Dermis microvascular lymphatic vessel endothelial cell (primary cell): ENCODE results near the gene MED6. TPM values are rescaled to one million over a fixed set of nuclear protein-coding genes. Genes with fewer than 3 reads are reported as not detected.
A peak's percentile ranks its signal among the peaks of the same experiment; 100 is the strongest.

Experiments used
- DNase-seq, 2 donors: peaks; one replicate each; pipeline versions ENCODE4 v3.0.0 to v3.0.0-alpha.2; 2010; ENCODE audit warnings: low read depth in 2 of 2
- total RNA-seq: library from RNA; depleted of rRNA; stranded (reverse); fragments of >200 nt; gene quantifications from 2 replicates; pipeline ENCODE4 v1.2.1, GENCODE V29; 2014

Gene MED6
- total RNA-seq, 1 donor from 2014 or later: 17.7 TPM

GRCh38 chr14:70599345-70599744 is 1.1 kb downstream of the MED6 start:
- DNase-seq: no peak

- DNase-seq: no peak
These were observed 2.7 kb downstream of the MED6 start for GRCh38 chr14:70597731-70598130.

- no peak for DNase-seq
These were observed 4.8 kb downstream of the MED6 start for GRCh38 chr14:70595443-70596185.

GRCh38 chr14:70594461-70594860 is 6.0 kb downstream of the MED6 start:
- DNase-seq: no peak

- DNase-seq: peak in 1 of 2 donors; percentile 12
These were observed 15.2 kb downstream of the MED6 start for GRCh38 chr14:70585231-70585630.

GRCh38 chr14:70576891-70577290 is 23.6 kb downstream of the MED6 start:
- no peak for DNase-seq

- no peak for DNase-seq
These were observed 27.4 kb downstream of the MED6 start for GRCh38 chr14:70573050-70573449.

GRCh38 chr14:70571139-70571538 is 29.3 kb downstream of the MED6 start:
- DNase-seq: no peak

- DNase-seq: peak; percentile 25 to 66
These were observed 32.7 kb downstream of the MED6 start for GRCh38 chr14:70567791-70568190.

GRCh38 chr14:70563869-70564268 is 36.6 kb downstream of the MED6 start:
- DNase-seq: no peak

GRCh38 chr14:70563417-70563816 is 37.0 kb downstream of the MED6 start:
- DNase-seq: no peak

- DNase-seq: no peak
These were observed 42.1 kb downstream of the MED6 start for GRCh38 chr14:70558356-70558755.

GRCh38 chr14:70555890-70556289 is 44.6 kb downstream of the MED6 start:
- DNase-seq: peak in 1 of 2 donors; percentile 17

GRCh38 chr14:70538087-70538486 is 62.4 kb downstream of the MED6 start:
- DNase-seq: no peak

GRCh38 chr14:70536830-70537229 is 63.6 kb downstream of the MED6 start:
- DNase-seq: no peak

- no peak for DNase-seq
These were observed 65.6 kb downstream of the MED6 start, which contains the start of gene ADAM20 for GRCh38 chr14:70534904-70535303. Gene ADAM20, minus strand, starts transcription at chr14:70535004. Its CDS starts 10,247 bp downstream, at chr14:70524757.

Other genes starting within 250 kb of the MED6 start
- 30.6 and 42.2 TPM in 2 replicates for gene COX16, start 241.0 kb downstream of the MED6 start, total RNA-seq
- 16.8 and 18.2 TPM in 2 replicates for gene SYNJ2BP, start 183.6 kb downstream of the MED6 start, total RNA-seq
- gene ADAM21, start 148.5 kb downstream of the MED6 start, total RNA-seq: 0.13 and 0.26 TPM in 2 replicates
- gene ADAM20, start 65.7 kb downstream of the MED6 start, total RNA-seq: 0.13 and 0.76 TPM in 2 replicates
- gene TTC9, start 41.3 kb upstream of the MED6 start, total RNA-seq: 0.13 and 0.25 TPM in 2 replicates
- under 0.01 and 0.13 TPM in 2 replicates for gene MAP3K9, start 208.9 kb upstream of the MED6 start, total RNA-seq